HuH-7.5 (cell line): Measurements from ENCODE around the gene DPEP1.
"Not testable (repeated sequence)": the region's sequence is repeated elsewhere in the genome, so short reads cannot be mapped to it uniquely, and the experiment has no call there.

ENCODE experiments used
- DNase-seq: peaks from one replicate; pipeline ENCODE4 v3.0.0; 2011; ENCODE audit warnings: low spot score

Gene DPEP1

GRCh38 chr16:89613231-89613953, at the start of gene DPEP1:
Gene DPEP1 (plus strand): TSS chr16:89613642. CDS start chr16:89630411, 16,769 bp downstream.
- DNase-seq, result no peak

DNA sequence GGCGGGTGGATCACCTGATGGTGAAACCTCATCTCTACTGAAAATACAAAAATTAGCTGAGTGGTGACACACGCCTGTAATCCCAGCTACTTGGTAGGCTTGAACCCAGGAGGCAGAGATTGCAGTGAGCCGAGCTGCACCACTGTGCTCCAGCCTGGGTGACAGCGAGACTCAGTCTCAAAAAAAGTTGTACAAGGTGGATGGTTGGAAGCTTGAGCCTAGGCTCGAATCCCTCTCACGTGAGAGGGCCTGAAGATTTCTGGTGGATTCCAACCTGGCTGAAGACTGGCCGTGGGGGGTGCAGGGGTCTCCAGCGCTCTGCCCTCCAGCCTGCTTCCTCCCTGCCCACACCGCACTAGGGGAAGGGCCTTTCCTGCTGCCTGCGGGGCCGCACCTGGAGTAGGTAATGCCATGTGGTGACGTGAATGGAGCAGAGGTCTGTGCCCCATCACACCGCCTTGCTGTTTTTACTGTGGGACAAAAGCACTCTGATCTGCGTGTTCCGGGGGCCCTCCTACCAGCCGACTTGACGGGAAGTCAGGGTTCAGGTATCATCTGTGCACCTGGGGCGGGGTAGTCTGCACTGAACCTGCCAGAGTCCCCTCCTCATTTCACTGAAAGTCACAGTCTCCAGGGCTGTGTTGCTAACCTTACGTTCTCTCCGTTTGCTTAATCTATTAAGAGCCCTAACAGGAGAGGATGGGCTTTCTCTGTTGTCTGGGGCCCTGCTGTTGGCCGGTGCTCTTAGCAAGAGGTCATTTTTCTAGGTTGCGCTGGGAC, 48.8 kb upstream of the DPEP1 start:
- DNase-seq, result no peak

DNA sequence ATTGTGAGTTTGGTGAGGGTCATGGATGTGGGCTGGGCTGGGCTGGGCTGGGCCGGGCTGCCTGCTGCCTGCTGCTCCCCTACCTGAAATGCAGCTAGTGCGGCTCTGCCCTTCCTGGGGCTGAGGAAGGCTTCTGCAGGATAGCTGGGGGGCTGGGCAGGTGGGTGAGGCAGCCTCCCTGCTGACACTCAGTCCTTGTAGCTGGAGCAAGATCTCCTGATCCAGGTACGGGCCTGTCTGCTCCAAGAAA, 48.3 kb upstream of the DPEP1 start:
- DNase-seq, result no peak

DNA sequence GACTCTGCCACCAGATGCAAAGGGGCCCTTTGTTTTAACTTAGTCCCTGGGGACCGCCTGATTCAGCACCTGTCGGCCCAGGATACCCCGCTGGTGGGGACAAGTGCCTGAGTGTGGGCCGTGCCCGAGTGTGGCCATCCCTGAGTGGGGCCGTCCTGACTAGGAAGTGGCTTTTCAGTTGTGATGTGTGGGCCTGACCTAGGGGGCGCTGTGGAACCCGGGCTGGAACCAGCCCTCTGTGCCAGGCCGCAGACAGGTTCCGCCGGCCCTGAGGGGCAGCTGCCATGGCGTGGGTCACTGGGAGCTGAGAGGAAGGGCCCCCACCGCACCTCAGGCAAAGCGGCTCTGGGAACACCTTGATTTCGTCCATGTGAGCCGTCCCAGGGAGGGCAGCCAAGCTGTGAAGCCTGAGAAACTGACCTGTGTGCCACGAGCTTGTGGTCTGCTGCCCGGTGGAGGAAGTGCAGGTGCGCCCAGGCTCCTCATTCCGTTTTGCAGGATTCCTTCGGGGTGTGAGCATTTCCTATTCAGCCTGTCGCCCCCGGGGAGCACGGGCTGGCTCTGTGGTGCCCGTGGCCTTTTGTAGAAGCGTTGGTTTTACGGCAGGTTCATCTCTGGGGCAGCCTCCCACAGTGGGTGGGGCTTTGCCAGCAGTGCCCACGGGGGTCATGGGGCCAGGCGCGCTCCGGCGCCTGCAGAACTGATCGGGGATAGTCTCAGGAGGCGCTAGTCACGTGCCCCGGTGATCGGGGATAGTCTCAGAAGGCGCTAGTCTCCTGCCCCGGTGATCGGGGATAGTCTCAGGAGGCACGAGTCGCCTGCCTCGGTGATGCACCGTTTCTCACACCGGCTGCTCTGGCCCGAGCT, 47.7 kb upstream of the DPEP1 start:
- DNase-seq, result peak; percentile 78

DNA sequence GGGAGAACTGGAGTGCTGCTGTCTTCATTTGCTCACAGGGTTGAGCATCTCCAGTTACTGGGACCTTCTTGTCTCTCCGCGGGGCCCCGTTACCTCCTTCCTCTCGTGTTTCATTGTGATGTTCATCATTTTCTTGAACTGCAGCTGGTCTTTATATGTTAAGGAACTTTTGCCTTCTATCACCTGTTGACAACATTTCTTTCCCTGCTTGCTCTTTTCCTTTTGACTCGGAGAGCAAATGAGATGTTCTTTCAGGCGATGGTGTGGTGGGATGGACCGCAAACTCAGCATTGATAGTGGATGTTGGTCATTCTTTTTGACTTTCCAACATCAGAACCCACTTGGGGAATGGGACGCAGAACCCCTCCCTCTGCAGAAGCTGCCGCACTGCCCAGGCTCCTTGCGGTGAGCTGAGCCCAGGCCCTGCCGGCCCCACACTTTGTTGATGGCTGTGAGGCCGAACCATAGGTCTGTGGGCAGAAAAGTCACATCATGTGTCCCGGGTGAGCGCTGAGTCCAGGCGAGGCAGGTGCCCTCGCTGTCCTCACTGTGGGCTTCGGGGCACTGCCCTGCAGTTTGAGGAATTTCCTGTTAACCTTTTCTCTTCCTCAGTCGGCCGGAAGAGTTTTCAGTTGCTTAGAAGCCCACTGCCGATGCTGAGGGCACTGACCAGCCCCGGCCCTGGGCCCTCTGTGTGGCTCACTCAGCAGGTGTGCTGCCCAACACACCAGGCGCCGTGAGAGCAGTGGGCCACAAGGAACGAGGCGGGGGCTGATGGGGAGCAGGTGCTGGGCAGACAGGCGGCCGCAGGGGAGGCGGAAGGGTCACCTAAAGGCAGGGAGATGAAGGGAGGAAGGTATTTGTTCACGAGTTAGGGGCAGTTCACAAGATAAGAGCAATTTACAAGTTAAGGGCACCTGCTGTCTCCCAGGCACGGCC, 45.5 kb upstream of the DPEP1 start:
- no peak for DNase-seq

DNA sequence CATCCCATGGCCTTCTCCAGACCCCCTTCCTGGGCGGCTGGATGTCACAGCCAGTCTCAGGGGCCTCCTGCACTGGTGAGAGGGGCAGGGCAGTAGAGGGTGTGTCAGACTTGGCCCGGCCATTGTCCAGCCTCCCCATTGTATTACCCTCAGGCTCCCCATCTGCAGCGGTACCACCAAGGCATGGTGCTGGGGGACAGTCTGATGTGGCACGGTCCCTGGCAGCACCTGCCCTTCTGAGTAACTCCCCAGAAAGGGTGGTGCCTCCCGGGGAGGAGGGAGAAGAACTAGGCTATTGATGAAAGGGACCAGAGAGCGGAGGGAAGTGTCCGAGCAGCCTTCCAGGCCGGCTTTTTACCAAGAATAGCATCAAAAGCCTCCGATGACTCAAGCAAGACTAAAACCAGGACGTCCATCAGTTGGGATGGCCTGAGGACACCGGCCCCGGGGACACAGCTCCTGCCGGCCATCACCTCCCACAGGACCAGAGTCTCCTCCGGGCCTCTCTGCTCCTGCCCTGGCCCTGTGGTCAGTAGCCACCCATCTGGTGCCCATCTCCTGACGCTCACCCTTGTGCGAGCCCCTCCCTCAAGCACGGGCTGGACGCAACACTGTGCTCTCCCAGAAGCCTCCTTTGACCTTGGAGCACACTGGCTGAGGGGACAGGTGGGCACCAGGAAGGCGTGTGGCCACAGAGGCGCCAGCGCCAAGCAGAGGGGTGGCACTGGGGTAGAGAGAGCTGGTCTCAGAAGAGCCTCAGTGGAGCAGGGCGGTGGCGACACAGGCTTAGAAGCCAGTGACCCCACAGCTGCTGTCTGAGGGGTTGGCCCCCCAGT, 43.7 kb upstream of the DPEP1 start:
- no peak for DNase-seq

GRCh38 chr16:89570342-89570923, 43.0 kb upstream of the DPEP1 start:
- no peak for DNase-seq

DNA sequence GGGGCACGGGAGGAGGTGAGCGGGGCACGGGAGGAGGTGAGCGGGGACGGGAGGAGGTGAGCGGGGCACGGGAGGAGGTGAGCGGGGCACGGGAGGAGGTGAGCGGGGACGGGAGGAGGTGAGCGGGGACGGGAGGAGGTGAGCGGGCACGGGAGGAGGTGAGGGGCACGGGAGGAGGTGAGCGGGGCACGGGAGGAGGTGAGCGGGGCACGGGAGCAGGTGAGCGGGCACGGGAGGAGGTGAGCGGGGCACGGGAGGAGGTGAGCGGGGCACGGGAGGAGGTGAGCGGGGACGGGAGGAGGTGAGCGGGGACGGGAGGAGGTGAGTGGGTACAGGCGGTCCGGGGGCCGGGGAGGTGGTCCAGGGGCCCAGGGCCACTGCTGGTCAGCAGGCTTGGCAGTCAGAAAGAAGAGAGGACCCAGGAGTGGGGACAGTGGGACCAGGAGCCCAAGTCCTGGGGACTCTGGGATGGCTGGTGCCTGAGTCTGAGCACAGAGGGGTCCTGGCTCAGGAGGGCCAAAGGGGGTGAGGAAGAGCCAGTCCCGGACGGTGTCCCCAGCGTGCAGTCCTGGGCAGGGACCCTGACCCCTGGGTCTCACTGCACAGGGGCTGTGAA, 42.4 kb upstream of the DPEP1 start:
- not testable (repeated sequence) for DNase-seq

DNA sequence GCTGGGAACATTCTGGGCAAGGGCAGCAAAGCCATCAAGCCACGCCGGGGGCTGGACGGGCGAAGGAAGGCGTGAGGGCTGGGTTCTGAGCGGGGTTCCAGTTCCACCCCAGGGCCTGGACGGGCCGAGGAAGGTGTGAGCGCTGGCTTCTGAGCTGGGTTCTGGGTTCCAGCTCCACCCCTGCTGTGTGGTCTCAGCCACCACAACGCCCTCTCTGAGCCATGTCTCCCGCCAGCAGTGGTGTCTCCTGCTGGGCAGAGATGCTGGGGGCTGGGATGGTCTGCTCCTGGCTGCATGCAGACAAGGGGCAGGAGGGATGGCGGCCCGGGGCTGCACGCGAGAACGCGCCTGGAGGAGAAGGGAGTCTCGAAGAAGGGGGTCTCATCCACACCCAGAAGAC, 41.8 kb upstream of the DPEP1 start:
- DNase-seq, result no peak

DNA sequence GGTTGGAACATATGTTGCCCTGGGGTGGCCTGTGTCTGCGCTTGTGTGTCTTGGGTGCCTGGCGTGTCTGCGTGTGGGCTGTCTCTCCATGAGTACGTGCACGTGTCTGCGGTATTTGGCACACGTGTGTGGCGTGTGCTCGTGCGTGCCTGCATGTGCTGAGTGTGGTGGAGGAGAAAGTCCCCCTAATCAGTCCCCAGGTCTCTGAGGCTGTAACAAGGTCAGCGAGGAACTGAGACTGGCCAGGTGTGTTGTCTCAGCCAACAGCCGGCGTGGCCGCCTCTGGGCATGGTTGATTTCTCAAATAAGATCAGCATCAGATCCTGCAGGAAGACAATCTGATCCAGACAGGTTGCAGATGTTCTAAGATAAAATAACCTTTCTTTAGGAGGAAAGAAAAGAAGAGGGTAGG, 41.4 kb upstream of the DPEP1 start:
- DNase-seq, result no peak

DNA sequence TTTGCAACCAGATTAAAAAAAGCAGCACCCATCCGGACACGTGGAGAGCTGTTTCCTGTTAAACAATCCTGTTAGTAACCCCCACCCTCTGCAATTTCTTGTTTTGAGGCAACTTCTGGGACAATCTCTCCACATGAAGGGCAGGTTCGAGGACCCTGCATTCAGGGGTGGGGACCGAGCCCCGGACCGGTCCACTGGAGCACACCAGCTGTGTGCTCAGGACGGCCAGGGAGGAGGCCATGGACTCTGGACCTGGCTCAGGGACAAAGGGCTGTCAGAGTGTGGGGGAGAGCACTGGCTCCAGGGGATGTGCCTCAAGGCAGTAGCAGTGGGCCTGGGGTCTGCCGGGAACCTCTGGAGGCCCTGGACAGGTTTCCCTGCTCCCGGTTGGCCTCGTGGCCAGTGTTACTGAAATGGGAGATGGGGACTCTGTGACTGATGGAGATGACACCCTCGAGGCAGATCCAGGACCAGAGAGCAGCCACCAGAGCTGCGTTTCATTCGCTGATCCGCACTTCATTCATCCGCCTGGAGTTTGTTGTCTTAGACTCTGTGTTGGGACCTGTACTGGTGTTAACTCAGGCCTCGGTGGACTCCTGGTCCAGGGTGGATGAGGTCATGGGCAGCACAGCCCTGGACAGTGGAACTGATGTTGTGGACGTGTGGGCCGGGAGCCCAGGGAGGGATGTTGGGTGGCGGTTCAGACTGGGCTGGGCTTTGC, 40.8 kb upstream of the DPEP1 start:
- DNase-seq, result peak; percentile 90

DNA sequence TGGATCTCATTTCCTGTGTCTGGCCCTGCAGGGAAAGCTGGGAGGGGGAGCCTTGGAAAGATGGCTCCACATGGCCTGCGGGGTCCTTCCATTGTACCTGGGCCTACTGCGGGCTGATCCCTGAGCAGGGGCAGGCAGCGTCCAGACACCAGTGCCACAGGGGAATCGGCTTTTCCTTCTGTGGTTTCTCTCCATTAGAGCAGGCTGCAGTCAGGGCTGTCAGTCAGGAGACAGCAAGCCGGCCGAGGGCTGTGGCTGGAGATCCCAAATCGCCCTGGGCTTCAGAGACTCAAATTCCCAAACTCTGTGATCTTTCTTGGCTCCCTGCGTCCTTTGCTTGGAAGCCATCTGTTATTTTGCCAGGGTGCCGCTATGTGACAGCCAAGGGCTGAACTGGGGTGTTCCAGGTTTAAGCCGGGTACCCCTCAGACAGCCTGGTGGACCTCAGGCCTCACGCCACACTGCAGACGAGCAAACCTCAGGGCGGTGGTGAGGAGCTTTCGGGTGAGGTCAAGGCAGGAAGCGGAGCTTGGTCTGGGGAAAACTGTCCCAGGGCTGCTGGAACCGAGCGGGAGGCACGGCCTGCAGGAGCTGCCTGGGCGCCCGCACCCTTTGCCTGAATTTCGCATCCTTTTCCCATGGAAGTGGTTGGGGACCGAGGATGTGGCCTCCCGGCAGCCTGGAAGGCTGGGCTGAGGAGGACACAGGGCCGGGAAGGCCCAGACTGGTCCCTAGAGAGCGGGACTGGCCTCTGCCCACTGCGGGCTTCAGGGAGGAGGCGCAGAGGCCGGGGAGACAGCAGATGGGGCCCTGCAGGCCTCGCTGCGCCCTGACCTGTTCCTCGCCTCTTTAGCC, 39.4 kb upstream of the DPEP1 start:
- DNase-seq, result no peak

DNA sequence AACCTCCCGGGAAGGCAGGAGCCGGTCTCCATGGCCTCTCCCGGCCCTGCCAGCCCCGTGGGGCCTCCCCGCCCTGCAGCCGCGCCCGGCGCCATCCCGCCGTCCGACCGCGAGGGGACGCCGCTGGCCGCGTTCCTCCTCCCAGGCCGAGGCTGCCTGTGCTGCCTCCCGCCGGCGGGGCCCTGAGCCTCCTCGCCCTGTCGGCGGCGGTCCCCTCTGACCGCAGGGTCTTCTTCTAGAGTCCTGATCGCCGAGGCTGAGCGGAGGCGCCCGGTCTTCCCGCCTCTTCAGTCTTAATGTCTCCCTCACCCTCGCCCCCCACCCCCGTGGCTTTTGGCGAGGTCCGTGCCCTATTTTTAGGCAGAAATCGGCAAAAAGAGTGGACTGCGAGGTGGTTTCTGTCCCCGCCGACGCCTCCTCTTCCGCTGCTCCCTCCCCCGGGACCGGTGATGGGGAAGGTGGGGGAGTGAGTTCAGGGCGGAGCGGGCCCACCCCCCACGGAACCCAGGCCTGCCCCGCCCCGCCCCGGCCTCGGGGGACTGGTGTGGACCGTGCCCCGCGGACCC, 38.7 kb upstream of the DPEP1 start:
- DNase-seq, result peak; percentile 91

DNA sequence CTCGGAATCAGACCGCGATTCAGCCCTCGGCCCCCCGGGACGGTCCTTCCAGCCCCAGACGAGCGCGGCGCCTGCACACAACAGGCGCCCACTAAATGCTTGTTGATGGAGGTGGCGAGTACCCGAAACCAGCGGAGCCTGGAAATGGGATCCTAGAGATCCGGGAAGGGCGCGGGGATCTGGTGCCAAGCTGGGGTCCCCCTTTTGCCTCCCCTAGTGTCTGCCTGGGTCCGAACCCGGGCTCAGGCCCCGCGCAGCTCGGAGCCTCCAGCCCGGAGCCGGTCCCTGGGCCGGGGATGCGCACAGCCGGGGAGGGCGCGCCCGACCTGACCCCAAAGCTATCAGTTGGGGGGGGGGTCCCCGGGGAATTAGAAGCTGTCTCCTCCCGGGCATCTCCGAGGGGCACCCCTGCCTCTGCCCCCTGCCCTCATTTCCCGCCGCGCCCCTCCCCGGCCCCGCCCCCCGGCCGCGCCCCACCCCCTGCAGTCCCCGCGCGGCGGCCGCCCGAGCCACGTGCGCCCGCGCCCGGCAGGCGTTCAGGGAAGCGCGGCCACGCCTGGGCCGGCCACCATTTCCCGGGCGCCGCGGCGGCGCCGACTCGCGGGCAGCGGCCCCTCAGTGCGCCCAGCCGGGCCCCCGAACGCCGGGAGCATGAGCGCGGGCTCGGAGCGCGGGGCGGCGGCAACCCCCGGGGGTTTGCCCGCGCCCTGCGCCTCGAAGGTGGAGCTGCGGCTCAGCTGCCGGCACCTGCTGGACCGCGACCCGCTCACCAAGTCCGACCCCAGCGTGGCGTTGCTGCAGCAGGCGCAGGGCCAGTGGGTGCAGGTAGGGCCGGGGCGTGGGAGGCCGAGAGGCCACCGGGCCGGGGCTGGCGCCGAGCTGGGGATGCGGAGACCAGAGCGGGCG, 37.9 kb upstream of the DPEP1 start, which contains the start of gene CPNE7:
Gene CPNE7 (plus strand): TSS at position 512 of the 906 bp plus-strand sequence. CDS start 140 bp downstream, at position 652.
- no peak for DNase-seq

GRCh38 chr16:89576153-89577054, 37.0 kb upstream of the DPEP1 start:
- DNase-seq, result no peak
